ENCODE data around the gene CLC.

GRCh38 chr19:39708594-39708993 lies 29.2 kb downstream of the CLC start:
- TF ChIP-seq CTCF (IDR thresholded peaks at IDR 0.05): no peak
- TF ChIP-seq POLR2A (IDR thresholded peaks at IDR 0.05): no peak
